Measurements from ENCODE around the gene BLVRB.
"Not testable (repeated sequence)": the region's sequence is repeated elsewhere in the genome, so short reads cannot be mapped to it uniquely, and the experiment has no call there.

The BLVRB gene

DNA sequence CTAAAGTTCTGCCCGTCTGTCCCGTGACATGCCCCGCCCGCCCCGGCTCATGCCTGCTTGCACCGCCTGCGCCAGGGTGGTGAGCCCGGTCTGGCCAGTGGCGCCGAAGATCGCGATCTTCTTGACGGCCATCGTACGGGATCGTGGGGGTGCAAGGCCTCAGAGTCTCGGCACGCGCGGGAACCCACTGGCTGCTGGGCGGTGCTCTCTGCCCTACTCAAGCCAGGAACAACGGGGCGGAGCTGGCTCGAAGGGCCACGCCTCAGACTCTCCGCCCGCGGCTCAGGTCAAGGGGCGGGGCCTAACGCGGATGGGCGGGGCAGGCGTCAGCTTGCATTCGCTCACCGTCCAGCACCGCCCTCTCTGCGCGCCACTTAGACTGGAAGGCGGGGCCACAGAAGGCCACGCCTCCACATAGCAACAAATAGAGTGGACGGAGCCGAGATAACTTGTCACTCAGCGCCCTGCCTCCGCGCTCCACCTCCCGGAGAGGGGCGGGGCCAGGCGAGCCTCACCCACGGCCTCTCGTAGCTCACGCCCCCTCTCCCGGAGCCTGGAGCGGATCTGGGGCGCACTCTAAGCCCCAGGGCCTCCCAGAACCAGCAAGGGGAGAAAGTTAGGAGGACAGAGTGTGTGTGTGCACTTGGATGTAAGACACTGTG, at the start of gene BLVRB:
Gene BLVRB (minus strand): TSS at position 189 of the 662 bp plus-strand sequence. CDS start 57 bp downstream, at position 132.
- H3K4me3 ChIP-seq (ENCODE audit: low read depth, low read length), result peak within 1 kb of the TSS; percentile 69
- peak; percentile 96 for DNase-seq (ENCODE audit: low read depth)

DNA sequence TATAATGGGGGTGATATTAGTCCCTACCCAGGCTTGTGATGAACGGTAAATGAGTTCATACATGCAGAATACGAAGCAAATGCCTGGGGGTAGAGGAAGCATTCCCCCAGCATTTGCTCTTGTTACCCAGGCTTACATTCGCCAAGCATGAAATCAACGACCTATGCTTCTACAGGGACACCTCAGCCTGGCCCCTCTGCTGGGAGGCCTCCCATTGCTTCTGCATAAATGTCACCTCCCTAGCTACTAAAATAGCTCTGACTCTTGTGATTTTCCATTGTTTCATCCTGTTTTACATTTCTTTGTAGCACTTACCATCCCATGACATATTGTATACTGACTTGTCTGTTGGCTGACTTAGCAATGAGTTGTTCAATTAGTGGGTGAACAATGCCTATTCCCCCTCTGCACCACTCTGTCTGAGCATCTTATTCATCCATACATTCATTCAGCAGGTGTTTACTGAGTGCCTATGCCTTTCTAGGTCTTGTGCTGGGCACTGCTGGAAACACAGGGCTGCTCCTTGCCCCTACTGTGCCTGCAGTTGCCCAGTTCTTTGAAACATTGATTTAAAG, 48.3 kb upstream of the BLVRB start:
- H3K4me3 ChIP-seq (ENCODE audit: low read depth, low read length), result no peak overlapping the region
- no peak for DNase-seq (ENCODE audit: low read depth)

GRCh38 chr19:40513345-40513678, 47.8 kb upstream of the BLVRB start:
- no peak for DNase-seq (ENCODE audit: low read depth)
- no peak overlapping the region for H3K4me3 ChIP-seq (ENCODE audit: low read depth, low read length)

DNA sequence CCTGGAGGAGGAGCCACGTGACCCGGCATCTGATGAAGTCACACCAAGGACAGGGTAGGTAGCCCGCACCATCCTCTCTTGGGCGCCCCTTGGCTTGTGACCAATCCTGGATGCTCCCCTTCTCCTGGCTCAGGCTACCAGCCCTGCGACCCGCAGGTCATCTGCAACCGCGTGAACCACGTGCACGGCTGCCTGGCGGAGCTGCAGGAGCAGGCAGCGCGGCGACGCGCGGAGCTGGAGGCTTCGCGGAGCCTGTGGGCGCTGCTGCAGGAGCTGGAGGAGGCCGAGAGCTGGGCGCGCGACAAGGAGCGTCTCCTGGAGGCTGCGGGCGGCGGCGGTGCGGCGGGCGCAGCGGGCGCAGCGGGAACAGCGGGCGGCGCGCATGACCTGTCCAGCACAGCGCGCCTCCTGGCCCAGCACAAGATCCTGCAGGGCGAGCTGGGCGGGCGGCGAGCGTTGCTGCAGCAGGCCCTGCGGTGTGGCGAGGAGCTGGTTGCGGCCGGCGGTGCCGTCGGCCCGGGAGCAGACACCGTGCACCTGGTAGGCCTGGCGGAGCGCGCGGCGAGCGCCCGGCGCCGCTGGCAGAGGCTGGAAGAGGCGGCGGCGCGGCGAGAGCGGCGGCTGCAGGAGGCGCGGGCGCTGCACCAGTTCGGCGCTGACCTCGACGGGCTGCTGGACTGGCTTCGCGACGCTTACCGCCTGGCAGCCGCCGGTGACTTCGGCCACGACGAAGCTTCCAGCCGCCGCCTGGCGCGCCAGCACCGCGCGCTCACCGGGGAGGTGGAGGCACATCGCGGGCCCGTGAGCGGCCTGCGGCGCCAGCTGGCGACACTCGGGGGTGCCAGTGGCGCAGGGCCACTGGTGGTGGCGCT, 47.2 kb upstream of the BLVRB start:
- DNase-seq (ENCODE audit: low read depth), result no peak

GRCh38 chr19:40512110-40512472, 46.5 kb upstream of the BLVRB start:
- DNase-seq (ENCODE audit: low read depth), result no peak
- H3K4me3 ChIP-seq (ENCODE audit: low read depth, low read length), result no peak overlapping the region

More for the DNA sequence above, 47.2 kb upstream of the BLVRB start:
- H3K4me3 ChIP-seq (ENCODE audit: low read depth, low read length), result peak overlapping the region; percentile 5

GRCh38 chr19:40511487-40511886, 45.9 kb upstream of the BLVRB start:
- no peak overlapping the region for H3K4me3 ChIP-seq (ENCODE audit: low read depth, low read length)
- no peak for DNase-seq (ENCODE audit: low read depth)

GRCh38 chr19:40510526-40511115, 45.1 kb upstream of the BLVRB start:
- DNase-seq (ENCODE audit: low read depth), result no peak
- no peak overlapping the region for H3K4me3 ChIP-seq (ENCODE audit: low read depth, low read length)

DNA sequence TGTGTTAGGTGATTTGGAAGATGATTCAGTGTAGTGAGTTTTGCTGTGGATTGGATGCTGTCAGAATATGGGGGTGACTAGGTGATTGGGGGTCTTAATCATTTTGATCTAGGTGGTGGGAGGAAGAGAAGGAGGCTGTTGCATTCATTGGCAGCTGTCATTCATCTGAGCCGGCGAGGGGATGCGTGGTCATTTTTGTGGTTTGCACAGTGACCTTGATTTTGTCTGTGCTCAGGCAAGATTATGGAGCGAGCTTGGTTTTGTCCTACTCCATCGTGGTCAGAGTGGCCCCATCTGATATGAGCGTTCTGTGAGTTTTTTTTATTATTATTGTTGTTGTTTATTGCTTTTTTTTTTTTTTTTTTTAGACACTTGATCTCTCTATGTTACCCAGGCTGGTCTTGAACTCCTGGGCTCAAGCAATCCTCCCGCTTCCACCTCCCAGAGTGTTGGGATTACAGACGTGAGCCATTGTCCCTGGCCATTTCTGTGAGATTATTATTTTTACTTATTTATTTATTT, 43.3 kb upstream of the BLVRB start:
- no peak for DNase-seq (ENCODE audit: low read depth)
- H3K4me3 ChIP-seq (ENCODE audit: low read depth, low read length), result no peak overlapping the region

DNA sequence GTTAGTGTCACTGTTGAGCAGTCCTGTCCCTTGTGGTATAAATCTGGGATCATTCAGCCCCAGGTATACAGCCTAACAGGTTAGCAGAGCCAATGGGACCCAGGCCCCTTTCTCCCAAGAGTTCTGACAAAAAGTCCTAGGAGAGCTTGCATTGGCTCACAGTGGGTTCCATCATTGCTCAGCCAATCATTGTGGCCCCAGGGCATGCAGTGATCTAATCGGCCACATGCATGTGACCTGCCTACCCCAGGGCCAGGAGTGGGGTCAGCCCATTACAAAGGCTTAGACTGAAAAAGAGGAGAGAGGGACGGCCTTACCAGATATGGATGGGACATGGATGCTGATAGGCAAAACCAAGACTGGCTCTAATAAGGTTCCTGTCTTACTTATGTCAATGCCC, 42.3 kb upstream of the BLVRB start:
- no peak overlapping the region for H3K4me3 ChIP-seq (ENCODE audit: low read depth, low read length)
- no peak for DNase-seq (ENCODE audit: low read depth)

- DNase-seq (ENCODE audit: low read depth), result no peak
- no peak overlapping the region for H3K4me3 ChIP-seq (ENCODE audit: low read depth, low read length)
Measured at GRCh38 chr19:40506099-40506498, 40.6 kb upstream of the BLVRB start.

DNA sequence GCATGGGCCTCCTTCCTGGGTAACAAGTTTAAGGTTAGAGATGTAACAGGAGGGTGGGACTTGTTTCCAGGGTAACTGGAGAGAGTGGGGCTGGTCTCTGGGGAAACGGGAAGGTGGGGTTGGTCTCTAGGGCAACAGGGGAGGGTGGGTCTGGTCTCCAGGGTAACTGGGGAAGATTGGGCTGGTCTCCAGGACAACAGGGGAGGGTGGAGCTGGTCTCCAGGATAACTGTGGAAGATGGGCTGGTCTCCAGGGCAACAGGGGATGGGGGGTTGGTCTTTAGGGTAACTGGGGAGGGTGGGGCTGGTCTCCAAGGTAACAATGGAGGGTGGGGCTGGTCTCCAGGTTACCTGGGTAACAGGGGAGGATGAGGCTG, 37.8 kb upstream of the BLVRB start:
- no peak for DNase-seq (ENCODE audit: low read depth)
- no peak overlapping the region for H3K4me3 ChIP-seq (ENCODE audit: low read depth, low read length)

DNA sequence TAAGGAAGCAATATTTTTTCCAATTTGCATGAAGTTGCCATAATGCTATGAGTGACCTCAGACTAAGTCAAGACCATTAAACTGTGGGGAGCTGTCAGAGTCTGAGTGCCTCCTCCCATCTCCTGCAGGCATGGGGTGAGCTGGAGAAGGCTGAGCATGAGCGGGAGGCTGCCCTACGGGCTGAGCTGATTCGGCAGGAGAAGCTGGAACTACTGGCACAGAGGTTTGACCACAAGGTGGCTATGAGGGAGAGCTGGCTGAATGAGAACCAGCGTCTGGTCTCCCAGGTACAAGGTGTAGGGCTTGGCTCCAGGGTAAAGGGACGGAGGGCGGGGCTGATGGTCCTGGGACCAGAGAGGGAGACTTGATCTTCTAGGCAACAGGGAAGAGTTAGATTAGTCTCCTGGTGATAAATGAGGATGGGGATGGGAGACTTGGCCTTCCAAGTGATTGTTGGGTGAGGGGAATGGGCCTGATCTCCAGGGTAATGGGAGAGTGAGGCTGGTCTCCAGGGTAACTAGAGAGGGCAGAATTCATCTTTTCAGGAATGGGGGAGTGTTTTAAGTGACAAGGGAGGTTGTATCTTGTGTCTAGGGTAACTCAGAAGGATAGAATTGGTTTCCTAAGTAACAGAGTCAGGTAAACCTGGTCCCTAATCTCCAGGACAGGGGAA, 37.2 kb upstream of the BLVRB start:
- DNase-seq (ENCODE audit: low read depth), result no peak
- no peak overlapping the region for H3K4me3 ChIP-seq (ENCODE audit: low read depth, low read length)

DNA sequence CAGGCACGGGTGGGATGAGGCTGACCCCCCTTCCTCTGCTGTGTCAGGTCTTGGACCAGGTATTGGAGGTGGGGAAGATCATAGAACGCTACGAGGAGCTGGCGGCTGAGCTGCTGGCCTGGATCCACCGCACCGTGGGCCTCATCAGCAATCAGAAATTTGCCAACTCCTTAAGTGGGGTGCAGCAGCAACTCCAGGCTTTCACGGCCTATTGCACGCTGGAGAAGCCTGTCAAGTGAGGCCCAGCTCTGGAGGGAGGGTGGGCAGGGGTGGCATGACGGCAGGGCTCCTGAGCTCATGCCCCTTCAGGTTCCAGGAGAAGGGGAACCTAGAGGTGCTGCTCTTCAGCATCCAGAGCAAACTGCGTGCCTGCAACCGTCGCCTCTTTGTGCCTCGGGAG, 36.5 kb upstream of the BLVRB start:
- no peak overlapping the region for H3K4me3 ChIP-seq (ENCODE audit: low read depth, low read length)
- DNase-seq (ENCODE audit: low read depth), result no peak

DNA sequence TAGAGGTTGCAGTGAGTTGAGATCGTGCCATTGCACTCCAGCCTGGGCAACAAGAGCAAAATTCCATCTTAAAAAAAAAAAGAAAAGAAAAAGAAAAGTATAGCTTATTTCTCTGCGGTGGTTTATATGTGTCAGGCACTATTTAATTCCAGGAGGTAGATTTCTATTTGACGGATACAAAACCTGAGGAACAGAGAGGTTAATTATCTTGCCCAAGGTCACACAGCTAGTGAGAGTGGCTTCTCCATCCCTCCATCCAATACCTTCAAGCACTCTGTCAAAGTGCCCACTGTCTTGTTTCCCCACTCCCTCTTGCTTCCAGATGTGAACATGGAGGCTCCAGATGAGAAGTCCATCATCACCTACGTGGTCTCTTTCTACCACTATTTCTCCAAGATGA, 36.1 kb upstream of the BLVRB start:
- no peak for DNase-seq (ENCODE audit: low read depth)
- no peak overlapping the region for H3K4me3 ChIP-seq (ENCODE audit: low read depth, low read length)

- not testable (repeated sequence) for H3K4me3 ChIP-seq (ENCODE audit: low read depth, low read length); DNase-seq (ENCODE audit: low read depth)
Measured at GRCh38 chr19:40500678-40501530, 35.4 kb upstream of the BLVRB start.

DNA sequence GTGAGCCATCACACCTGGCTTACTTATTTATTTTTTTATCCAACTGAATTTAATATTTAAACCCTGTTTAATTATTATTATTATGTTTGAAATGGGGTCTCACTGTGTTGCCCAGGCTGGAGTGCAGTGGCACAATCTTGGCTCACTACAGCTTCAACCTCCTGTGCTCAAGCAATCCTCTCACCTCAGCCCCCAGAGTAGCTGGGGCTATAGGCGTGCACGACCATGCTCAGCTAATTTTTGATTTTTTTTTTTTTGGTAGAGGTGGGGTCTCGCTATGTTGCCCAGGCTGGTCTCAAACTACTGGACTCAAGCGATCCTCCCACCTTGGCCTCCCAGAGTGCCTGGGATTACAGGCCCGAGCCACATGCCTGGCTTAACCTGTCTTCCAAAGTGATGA, 33.8 kb upstream of the BLVRB start:
- no peak overlapping the region for H3K4me3 ChIP-seq (ENCODE audit: low read depth, low read length)
- DNase-seq (ENCODE audit: low read depth), result no peak

GRCh38 chr19:40497214-40497613, 31.7 kb upstream of the BLVRB start:
- no peak overlapping the region for H3K4me3 ChIP-seq (ENCODE audit: low read depth, low read length)
- DNase-seq (ENCODE audit: low read depth), result no peak

GRCh38 chr19:40494191-40494838, 28.8 kb upstream of the BLVRB start:
- H3K4me3 ChIP-seq (ENCODE audit: low read depth, low read length), result no peak overlapping the region
- no peak for DNase-seq (ENCODE audit: low read depth)
